GM12892 (cell line): ENCODE results near the gene TTBK2.
A peak's percentile ranks its signal among the peaks of the same experiment; 100 is the strongest.

Source experiments
- DNase-seq: peaks from one replicate; pipeline ENCODE4 v3.0.0; 2011; ENCODE audit not compliant: insufficient read length
- FAIRE-seq: peaks from 2 replicates; lab custom pipeline; 2011; peaks lifted over from hg19 to GRCh38; lab: Jason Lieb, UNC
- POLR2A ChIP-seq: IDR thresholded peaks from 2 replicates; pipeline ENCODE4 v1.6.1; 2011; ENCODE audit warnings: low read depth, low read length, control low read depth
- POLR2AphosphoS5 ChIP-seq: IDR thresholded peaks from 2 replicates; pipeline ENCODE4 v1.6.1; 2011; ENCODE audit warnings: low read depth, low read length, control low read depth
- TAF1 ChIP-seq: IDR thresholded peaks from 2 replicates; pipeline ENCODE4 v1.6.1; 2011; ENCODE audit warnings: low read depth, mild to moderate bottlenecking, control low read depth, low read length, borderline replicate concordance

TTBK2 gene

DNA sequence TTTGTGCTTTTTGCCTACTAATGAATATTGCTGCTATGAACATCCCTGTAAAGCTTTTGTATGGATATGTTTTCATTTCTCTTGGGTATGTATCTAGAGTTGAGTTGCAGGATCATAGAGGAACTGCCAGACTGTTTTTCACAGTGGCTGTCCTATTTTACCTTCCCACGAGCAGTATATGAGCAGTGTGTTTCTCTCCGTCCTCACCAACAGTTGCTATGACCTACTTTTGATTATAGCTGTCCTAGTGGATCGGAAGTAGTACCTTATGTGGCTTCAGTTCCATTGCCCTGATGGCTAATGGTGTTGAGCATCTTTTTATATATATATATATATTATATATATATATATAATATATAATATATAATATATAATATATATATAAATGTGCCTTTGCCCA, 208.8 kb downstream of the TTBK2 start:
- no peak for FAIRE-seq
- TF ChIP-seq POLR2AphosphoS5 = no peak
- no peak for TF ChIP-seq POLR2A
- TF ChIP-seq TAF1 = no peak
- DNase-seq = no peak

DNA sequence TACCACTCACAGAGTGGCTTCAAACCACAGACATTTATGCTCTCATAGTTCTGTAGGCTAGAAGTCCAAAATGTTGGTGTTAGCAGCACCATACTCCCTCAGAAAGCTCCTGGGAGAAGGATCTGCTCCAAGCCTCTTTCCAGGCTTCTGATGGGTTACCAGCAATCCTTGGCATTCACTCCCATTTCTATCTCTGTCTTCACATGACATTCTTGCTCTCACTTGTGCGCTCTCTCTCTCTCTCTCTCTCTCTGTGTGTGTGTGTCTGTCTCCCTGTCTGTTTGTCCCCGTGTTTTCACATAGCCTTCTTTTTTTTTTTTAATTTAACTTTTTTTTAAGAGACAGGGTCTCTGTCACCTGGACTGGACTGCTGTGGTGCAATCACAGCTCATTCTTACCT, 209.9 kb downstream of the TTBK2 start:
- TF ChIP-seq POLR2A (no peak), TAF1 (no peak), POLR2AphosphoS5 (no peak)
- no peak for FAIRE-seq
- no peak for DNase-seq

DNA sequence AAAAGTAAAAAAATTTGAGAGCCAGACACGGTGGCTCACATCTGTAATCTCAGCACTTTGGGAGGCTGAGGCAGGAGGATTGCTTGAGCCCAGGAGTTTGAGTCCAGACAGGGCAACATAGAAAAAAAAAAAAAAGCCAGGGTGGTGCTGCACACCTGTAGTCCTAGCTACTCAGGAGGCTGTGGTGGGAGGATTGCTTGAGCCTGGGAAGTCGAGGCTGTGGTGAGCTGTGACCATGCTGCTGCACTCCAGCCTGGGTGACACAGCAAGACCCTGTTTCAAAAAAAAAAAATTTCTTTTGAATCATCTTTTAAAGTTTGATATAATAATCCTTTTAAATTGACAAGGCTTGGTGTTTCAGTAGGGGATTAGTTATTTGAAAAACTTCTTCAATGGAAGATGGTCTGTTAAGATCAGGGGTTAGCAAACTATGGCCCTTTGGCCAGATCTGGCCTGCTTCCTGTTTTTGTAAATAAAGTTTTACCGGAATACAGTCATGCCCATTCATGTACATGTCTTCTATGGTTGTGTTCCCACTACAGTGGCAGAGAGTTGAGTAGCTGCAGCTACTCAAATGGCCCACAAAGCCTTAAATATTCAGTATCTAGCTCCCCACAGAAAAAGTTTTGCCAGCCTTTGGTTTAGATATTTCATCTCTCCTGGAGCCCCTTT, 212.6 kb downstream of the TTBK2 start:
- TF ChIP-seq TAF1 (no peak), POLR2AphosphoS5 (no peak), POLR2A (no peak)
- no peak for DNase-seq
- no peak for FAIRE-seq

DNA sequence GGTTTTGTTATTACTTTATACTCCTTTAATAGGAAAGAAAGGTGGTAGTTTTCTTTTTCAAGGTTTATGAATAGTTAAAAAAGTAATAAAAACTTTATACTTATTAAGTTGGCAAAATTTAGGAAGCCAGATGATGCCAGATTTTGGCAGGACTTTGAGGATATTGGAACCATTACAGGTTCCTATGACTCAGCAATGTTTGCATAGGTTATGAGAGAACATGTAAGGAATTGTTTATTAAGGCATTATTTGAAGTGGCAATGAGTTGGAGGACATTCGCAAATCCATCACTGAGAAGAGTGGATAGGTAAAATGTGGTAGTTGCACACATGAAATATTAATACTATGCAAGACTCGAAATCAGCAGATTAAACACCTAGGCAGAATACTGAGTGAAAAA, 213.5 kb downstream of the TTBK2 start:
- DNase-seq (no peak), FAIRE-seq (no peak)
- TF ChIP-seq POLR2AphosphoS5 (no peak), POLR2A (no peak), TAF1 (no peak)

DNA sequence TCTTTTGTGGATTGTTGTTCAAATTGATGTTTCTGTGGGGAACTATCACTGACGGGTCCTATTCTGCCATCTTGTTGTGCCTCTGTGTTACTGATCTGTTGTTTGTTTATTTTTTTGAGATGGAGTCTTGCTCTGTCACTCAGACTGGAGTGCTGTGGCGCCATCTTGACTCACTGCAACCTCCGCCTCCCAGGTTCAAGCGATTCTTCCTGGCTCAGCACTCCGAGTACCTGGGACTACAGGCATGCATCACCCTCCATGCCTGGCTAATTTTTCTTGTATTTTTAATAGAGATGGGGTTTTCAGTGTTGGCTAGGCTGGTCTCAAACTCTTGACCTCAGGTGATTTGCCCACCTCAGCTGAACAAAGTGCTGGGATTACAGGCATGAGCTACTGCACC, 215.2 kb downstream of the TTBK2 start:
- FAIRE-seq (no peak), DNase-seq (no peak)
- TF ChIP-seq POLR2AphosphoS5 = no peak
- no peak for TF ChIP-seq TAF1
- TF ChIP-seq POLR2A = no peak

DNA sequence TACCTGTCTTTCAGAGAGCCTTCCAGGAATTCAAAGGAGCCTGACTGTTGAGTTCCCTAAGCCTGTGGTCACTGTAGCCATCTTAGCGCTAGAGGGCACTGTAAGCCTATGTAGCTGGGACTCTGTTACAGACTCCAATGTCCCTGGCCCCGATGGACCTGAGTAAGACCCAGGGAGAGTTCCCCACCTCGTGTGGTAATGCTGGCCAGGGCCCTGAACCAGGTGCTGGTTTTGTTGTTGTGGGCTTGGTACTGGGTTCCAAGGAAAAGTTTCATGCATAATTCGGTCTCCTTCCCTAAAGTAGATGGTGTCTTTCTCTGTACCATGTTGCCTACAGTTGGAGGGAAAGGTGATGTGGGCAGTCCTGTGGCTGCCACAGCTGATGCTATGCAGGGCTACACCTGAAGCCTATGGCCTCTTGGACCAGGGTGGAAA, 216.1 kb downstream of the TTBK2 start:
- peak; percentile 46 for DNase-seq
- no peak for TF ChIP-seq POLR2AphosphoS5
- no peak for TF ChIP-seq TAF1
- no peak for TF ChIP-seq POLR2A
- peak; percentile 66 for FAIRE-seq

DNA sequence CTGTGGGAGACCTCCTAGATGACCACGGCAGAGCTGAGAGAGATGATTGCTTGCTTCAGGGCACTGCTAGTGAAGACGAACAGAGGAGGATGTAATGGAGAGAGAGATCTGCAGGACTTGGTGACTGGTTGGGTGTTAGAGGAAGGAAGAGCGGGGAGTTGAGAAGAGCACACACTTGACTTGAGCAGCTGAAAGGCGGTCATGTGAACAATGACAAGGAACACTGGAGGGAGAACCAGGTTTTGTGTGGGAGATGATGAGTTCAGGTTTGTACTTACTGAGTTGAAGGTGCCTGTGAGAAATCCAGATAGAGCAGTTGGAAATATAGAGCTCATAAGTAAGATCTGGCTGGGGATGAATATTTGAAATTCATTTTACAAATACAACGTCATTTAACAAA, 224.0 kb downstream of the TTBK2 start:
- no peak for FAIRE-seq
- no peak for DNase-seq
- TF ChIP-seq POLR2AphosphoS5 (no peak), TAF1 (no peak), POLR2A (no peak)

DNA sequence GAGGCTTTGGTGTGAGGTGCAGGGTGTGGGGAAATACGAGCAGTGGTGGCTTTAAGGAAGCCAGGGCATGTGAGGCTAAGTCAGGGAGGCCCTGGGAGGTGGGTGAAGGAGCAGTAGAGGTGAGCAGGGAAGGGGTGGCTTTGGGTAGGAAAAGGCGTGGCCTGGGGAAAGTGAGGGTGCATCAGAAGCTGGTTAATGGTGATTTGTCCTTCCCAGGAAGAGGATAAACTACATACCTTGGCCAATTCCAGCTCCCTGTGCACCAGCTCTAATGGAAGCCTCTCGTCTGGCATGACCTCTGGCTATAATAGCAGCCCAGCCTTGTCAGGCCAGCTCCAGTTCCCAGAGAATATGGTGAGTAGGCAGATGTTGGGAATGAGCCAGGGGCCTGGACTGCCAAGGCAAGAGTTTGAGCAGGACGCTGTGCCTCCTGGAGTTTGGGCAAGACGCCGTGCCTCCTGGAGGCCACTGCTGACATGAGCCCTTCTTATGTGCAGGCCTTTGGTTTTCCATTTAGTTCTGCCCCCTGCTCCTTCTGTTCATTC, 225.0 kb downstream of the TTBK2 start:
- TF ChIP-seq POLR2A = no peak
- TF ChIP-seq TAF1 = no peak
- TF ChIP-seq POLR2AphosphoS5 = no peak
- FAIRE-seq = no peak
- DNase-seq = no peak

DNA sequence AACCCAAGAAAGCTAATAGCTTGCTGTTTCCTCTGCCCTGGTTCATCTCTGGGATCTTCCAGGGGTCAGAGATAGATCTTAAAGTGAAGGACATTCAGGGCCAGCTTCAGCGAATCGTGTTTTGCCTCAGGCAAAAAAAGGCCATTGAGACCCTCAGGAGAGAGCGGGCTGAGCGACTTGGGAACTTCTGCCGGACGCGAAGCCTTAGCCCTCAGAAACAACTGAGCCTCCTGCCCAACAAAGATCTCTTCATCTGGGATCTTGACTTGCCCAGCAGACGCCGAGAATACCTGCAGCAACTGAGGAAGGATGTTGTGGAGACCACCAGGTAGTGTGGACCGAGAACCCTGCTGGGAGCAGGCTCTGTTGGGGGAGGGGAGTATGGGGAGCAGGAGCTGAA, 226.2 kb downstream of the TTBK2 start:
- no peak for DNase-seq
- no peak for FAIRE-seq
- TF ChIP-seq POLR2AphosphoS5 (no peak), POLR2A (no peak), TAF1 (no peak)

DNA sequence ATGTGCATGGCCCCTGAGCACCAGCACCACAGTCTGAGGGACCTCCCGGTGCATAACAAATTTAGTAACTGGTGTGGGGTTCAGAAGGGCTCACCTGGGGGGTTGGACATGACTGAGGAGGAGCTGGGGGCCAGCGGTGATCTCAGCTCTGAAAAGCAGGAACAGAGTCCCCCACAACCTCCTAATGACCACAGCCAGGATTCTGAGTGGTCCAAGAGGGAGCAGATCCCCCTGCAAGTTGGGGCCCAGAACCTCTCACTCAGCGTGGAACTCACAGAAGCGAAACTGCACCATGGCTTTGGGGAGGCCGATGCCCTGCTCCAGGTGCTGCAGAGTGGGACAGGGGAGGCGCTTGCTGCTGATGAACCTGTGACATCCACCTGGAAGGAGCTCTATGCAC, 226.6 kb downstream of the TTBK2 start:
- TF ChIP-seq POLR2A (no peak), TAF1 (no peak), POLR2AphosphoS5 (no peak)
- DNase-seq (no peak), FAIRE-seq (no peak)

DNA sequence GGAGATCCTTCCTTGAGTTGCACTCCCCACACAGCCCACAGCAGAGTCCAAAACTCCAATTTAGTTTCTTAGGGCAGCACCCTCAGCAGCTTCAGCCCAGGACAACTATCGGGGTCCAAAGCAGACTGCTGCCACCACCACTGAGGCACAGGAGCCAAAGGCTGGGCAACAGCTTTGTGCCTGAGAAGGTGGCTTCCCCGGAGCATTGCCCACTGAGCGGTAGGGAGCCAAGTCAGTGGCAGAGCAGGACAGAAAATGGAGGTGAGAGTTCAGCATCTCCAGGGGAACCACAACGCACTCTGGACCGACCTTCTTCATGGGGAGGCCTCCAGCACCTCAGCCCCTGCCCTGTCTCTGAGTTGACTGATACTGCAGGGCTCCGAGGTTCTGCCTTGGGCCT, 227.1 kb downstream of the TTBK2 start:
- no peak for TF ChIP-seq POLR2AphosphoS5
- no peak for TF ChIP-seq TAF1
- no peak for TF ChIP-seq POLR2A
- DNase-seq = no peak
- no peak for FAIRE-seq

DNA sequence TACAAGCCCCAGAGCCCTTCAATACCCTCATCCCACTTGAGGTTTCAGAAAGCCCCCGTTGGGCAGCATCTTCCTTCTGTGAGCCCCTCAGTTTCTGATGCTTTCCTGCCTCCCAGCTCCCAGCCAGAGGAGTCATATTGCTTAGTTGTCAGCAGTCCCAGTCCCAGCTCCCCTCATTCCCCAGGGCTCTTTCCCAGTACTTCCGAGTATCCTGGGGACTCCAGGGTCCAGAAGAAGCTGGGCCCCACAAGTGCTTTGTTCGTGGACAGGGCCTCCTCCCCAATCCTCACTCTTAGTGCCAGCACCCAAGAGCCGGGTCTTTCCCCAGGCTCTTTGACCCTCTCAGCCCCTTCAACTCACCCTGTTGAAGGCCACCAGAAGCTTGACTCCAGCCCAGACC, 227.6 kb downstream of the TTBK2 start:
- TF ChIP-seq POLR2A (no peak), POLR2AphosphoS5 (no peak), TAF1 (no peak)
- no peak for DNase-seq
- FAIRE-seq = no peak
